ENCODE data around the gene GABRB3.

The GABRB3 gene

GRCh38 chr15:26772154-26773066 is at the start of gene GABRB3:
Gene GABRB3 (minus strand): TSS chr15:26773066.
- DNase-seq (ENCODE audit: low read depth): no peak

GRCh38 chr15:26807517-26808427 is 34.9 kb upstream of the GABRB3 start:
- DNase-seq (ENCODE audit: low read depth): no peak

- no peak for DNase-seq (ENCODE audit: low read depth)
Measured at GRCh38 chr15:26806574-26806973, 33.7 kb upstream of the GABRB3 start.

- DNase-seq (ENCODE audit: low read depth): no peak
Measured at GRCh38 chr15:26806151-26806550, 33.3 kb upstream of the GABRB3 start.

GRCh38 chr15:26805470-26805869 is 32.6 kb upstream of the GABRB3 start:
- DNase-seq (ENCODE audit: low read depth): no peak

- no peak for DNase-seq (ENCODE audit: low read depth)
Measured at GRCh38 chr15:26804063-26804804, 31.4 kb upstream of the GABRB3 start.

- DNase-seq (ENCODE audit: low read depth): no peak
Measured at GRCh38 chr15:26790118-26790517, 17.3 kb upstream of the GABRB3 start.

GRCh38 chr15:26781816-26782215 is 8.9 kb upstream of the GABRB3 start:
- DNase-seq (ENCODE audit: low read depth): no peak

GRCh38 chr15:26773917-26774316 is 1.1 kb upstream of the GABRB3 start:
- no peak for DNase-seq (ENCODE audit: low read depth)

GRCh38 chr15:26773067-26773877 is 406 bp upstream of the GABRB3 start:
- no peak for DNase-seq (ENCODE audit: low read depth)

- no peak for DNase-seq (ENCODE audit: low read depth)
Measured at GRCh38 chr15:26771578-26772153, 1.2 kb downstream of the GABRB3 start.

GRCh38 chr15:26771168-26771567 is 1.7 kb downstream of the GABRB3 start:
- no peak for DNase-seq (ENCODE audit: low read depth)

GRCh38 chr15:26767169-26767670 is 5.6 kb downstream of the GABRB3 start:
- DNase-seq (ENCODE audit: low read depth): no peak

GRCh38 chr15:26766262-26766661 is 6.6 kb downstream of the GABRB3 start:
- DNase-seq (ENCODE audit: low read depth): no peak

- no peak for DNase-seq (ENCODE audit: low read depth)
Measured at GRCh38 chr15:26759986-26760385, 12.9 kb downstream of the GABRB3 start.

- no peak for DNase-seq (ENCODE audit: low read depth)
Measured at GRCh38 chr15:26758079-26758478, 14.8 kb downstream of the GABRB3 start.

GRCh38 chr15:26757141-26757540 is 15.7 kb downstream of the GABRB3 start:
- DNase-seq (ENCODE audit: low read depth): no peak

GRCh38 chr15:26744894-26745293 is 28.0 kb downstream of the GABRB3 start:
- no peak for DNase-seq (ENCODE audit: low read depth)

- no peak for DNase-seq (ENCODE audit: low read depth)
Measured at GRCh38 chr15:26739791-26740190, 33.1 kb downstream of the GABRB3 start.

GRCh38 chr15:26738996-26739395 is 33.9 kb downstream of the GABRB3 start:
- no peak for DNase-seq (ENCODE audit: low read depth)
